GM12873 (cell line): ENCODE results near the gene RAI14.

Source experiments
- TF ChIP-seq, protein P1 (sequence below): IDR thresholded peaks from 2 replicates; pipeline ENCODE4 v1.5.1; 2012; ENCODE audit warnings: low read depth, mild to moderate bottlenecking, moderate library complexity, low read length, control low read depth; ENCODE audit not compliant: insufficient read depth; ENCODE audit errors: missing control alignments

The RAI14 gene

DNA sequence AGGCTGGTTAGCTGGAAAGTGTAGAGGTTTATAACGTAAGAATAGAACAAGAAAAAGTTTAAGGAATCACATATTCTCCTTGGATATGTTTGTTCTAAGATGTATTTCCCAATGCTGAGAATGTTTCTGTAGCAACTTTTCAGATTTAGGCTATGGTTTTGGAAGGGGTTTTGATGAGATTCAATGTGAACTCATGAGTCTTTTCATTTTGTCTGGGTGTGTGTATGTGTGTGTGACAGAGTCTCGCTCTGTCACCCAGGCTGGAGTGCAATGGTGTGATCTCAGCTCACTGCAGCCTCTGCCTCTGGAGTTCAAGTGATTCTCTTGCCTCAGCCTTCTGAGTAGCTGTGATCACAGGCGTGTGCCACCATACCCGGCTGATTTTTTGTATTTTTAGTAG, 38.6 kb downstream of the RAI14 start:
- TF ChIP-seq, protein P1, sequence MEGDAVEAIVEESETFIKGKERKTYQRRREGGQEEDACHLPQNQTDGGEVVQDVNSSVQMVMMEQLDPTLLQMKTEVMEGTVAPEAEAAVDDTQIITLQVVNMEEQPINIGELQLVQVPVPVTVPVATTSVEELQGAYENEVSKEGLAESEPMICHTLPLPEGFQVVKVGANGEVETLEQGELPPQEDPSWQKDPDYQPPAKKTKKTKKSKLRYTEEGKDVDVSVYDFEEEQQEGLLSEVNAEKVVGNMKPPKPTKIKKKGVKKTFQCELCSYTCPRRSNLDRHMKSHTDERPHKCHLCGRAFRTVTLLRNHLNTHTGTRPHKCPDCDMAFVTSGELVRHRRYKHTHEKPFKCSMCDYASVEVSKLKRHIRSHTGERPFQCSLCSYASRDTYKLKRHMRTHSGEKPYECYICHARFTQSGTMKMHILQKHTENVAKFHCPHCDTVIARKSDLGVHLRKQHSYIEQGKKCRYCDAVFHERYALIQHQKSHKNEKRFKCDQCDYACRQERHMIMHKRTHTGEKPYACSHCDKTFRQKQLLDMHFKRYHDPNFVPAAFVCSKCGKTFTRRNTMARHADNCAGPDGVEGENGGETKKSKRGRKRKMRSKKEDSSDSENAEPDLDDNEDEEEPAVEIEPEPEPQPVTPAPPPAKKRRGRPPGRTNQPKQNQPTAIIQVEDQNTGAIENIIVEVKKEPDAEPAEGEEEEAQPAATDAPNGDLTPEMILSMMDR = no peak

DNA sequence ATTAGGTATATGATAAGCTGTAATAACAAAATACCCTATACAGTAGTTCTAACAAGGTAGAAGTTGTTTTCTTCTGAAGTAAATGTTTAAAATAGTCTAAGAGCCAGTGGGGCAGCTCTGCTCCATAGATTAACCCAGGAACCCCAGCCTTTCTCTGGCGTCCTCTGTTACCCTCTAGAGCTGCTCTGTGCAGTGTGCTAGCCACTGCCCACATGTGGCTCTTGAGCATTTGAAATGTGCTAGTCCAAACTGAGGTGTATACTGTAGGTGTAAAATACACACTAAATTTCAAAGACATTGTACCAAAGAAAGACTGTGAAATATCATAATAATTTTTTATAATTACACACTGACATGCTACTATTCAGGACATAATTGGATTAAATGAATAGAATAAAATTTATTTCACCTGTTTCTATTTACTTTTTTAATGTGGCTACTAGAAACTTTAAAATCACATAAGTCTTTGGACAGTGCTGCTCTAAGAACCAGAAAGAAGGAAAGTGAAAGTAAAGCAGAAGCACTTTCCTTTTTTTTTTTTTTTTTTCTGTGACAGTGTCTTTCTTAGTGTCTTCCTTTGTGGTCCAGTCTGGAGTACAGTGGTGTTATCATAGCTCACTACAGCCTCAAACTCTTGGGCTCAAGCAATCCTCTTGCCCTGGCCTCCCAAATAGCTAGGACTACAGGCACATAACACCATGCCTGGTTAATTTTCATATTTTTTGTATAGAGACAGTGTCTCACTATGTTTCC, 39.3 kb downstream of the RAI14 start:
- TF ChIP-seq, protein P1 = no peak

DNA sequence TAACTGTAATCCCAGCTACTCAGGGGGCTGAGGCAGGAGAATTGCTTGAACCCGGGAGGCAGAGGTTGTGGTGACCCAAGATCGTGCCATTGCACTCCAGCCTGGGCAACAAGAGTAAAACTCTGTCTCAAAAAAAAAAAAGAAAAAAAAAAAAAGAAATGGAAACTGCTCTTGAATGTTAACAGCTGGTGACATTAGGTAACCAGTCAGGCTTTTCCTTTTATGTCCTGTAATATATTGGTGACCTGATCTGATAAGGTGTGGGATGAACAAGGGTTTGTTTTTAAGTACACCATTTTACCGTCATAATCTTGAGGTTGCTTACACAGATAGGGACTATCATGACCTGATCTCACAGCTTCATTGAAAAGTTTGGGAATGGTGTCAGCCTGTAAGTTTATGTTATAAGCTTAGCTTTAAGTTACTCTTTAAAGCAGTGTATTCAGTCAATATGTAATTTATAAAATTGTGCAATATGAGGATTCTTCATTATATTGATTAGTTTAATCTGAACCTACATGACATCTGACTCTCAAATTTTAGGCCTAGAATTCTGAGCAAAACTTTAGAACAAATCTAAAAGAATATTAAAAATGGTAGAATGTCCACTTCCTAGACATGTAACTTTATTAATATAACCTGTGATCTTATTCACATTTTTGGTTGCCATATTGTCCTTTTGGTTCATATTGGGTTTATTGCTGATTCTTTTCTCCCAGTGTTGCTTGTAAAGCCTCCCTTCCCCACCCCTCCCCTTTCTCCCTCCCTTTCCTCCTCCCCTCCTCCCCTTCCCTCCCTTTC, 41.4 kb downstream of the RAI14 start:
- TF ChIP-seq, protein P1 = no peak

DNA sequence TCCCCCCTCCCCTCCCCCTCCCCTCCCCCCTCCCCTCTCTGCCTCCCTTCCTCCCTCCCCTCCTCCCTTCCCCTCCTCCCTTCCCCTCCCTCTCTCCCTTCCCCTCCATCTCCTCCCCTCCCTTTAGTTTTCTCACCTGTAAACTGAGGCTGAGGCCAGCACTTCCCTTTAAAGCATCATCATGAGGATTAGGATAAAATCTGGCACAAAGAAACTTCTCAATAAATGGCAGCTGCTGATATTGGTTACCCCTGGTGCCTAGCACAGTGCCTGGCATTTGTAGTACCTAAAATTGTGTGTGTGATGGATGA, 41.9 kb downstream of the RAI14 start:
- TF ChIP-seq, protein P1 = no peak

DNA sequence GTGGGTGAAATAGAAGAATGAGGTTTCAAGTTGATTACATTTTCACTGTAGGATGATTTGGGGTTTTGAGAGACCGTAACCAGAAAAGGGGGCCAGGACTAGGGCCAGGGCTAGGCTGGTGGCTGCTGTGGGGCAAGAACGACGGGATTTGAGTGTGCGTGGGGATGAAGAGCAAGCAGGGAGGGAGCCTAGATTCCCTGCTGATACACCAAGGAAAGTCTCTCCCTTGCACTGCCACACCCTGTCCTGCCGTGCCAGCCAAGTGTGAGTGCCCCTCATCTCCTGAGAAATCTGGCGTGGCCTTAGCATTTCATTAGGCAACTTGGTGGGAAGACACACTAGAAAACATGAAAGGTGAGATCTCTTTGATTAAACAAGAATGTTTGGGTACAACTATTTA, 42.6 kb downstream of the RAI14 start:
- TF ChIP-seq, protein P1 = no peak

DNA sequence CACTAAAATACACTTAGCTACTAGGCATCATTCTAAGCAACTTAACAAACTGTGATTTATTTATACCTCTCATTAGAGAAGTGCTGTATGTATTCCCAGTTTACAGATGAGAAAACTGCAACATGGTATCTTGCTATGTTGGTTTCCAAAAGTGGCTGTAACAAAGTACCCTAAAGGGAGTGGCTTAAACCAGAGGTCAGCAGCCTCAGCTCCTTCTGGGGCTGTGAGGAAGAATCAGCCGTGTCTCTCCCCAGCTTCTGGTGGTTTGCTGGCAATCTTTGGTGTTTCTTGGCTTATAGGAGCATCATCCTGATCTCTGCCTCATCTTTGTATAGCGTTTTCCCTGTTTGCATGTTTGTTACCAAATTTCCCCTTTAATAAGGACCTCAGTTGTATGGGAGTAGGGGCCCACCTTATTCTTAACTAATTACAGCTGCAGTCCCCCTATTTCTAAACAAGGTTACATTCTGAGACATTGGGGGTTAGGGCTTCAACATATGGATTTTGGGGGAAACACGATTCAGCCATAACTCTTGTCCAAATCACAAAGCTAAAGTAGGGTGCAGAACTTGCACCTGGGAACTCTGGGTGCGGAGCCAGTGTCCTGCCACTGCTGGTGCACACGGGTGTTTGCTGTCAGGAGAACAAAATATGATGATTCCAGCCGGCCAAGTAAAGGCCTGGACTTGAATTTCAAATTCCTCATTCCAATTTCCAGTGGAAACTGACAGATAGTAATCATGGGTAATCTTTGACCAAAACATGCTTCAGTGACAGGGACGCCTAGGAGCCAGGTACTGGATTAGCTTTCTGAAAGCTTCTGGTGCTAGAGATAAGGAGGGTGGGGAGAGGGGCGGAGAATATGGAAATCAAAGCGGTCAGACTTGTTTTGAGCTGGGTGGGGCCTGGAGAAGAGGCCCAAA, 43.3 kb downstream of the RAI14 start:
- TF ChIP-seq, protein P1 = no peak

DNA sequence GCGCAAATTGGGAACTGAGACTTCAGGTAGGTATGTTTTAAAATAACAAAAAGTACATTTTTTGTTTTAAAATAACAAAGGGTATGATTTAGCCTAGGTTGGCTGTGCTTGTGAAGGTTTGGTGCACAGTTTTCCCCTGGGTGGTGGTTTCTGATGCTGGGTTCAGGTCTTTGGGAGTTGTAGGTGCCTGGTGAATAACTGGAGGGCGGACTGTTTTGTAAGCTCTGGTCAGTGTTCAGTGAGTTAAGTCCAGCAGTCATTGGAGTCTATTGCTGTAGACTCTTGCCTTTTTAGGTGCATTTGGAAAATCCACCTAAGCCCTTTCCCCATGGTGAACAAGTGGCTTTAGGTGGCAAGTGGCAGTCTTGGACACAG, 43.9 kb downstream of the RAI14 start:
- TF ChIP-seq, protein P1 = no peak
